HPDE6-E6E7 (cell line): ENCODE measurements around the gene SRRM3.
"Not testable (repeated sequence)": the region's sequence is repeated elsewhere in the genome, so short reads cannot be mapped to it uniquely, and the experiment has no call there.

ENCODE experiments used
- DNase-seq: peaks from one replicate; pipeline ENCODE4 v3.0.0; 2011; ENCODE audit warnings: missing footprints; ENCODE audit errors: extremely low spot score

SRRM3 gene

DNA sequence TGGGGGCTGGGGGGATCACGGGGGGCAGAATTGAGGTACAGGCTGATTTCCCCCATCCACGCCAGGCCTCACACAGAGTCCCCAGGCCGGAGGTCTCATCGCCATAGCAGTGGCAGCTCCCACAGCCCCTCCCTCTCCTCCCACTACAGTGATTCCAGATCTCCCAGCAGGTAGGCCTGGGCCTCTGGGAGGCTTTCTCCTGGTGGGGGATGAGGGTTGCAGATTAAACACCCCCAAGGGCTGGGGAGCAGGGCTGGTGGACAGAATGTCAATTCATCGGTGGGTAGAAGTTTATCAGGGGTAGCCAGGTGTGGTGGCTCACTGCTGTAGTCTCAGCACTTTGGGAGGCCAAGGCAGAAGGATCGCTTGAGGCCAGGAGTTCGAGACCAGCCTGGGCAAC is 63.6 kb downstream of the SRRM3 start:
- no peak for DNase-seq

DNA sequence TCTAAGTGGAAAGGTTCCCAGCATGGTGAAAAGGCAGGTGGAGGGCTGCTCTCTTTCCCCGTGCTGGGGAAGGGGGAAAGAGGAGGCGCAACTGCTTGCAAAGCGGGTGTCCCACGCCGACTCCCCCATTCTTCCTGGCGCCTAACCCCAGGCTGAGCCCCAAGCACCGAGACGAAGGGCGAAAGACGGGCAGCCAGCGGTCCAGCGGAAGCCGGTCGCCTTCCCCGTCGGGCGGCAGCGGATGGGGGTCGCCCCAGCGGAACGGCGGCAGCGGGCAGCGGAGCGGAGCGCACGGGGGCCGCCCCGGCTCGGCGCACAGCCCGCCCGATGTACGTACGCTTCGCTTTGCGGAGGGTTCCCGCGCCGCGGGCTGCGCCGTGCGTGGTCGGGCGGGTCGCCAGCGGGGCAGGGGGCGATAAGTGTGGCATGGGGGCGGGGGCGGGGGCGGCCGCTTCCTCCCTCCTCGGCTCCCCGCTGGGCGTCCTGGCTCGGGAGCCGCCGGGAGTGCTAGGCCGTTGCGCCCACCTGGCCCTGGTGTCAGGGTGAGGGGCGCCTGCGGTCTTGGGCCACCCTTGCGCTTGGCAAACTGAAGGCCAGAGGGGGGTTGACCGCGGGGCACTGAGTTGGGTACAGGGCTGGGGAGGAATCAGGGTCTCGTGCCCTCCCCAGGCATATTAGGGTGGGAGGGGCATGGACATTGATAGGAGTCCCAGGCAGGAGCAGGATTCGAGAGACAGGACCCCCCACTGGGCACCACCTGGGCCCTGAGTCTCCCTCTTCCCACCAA is 65.6 kb downstream of the SRRM3 start:
- DNase-seq, result no peak

DNA sequence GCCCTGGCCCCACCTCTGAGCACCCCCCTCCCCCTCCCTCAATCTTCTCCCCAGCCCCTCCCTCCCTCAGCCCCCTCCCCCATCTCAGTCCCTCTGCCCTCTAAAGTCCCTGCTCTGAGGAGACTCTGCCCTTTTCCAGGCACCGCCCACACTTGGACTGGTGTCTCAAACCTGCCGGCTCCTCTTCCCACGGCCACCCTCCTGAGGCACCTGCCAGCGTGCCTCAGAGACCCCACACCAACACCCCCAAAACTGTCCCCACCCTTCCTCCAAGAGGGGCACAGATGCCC is 66.1 kb downstream of the SRRM3 start:
- DNase-seq, result no peak

DNA sequence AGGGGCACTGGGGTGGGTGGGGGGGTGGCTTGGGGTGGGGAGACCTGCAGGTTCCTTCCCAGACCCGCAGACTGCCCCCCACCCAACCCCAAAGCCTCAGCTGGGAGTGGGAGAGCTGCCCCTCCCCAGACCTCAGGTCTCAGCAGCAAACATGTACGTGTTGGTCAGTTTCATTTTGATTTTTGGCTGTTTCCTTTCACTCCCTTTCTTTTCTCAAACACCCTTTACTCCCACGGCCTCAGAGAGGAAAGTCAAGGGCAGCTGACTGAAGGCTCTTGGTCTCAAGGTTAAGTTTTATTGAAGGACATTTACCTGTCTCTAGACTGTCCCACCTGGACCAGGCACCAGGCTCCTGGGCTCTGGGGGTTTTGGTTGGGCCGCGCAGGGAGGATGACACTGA is 66.7 kb downstream of the SRRM3 start:
- DNase-seq, result no peak

DNA sequence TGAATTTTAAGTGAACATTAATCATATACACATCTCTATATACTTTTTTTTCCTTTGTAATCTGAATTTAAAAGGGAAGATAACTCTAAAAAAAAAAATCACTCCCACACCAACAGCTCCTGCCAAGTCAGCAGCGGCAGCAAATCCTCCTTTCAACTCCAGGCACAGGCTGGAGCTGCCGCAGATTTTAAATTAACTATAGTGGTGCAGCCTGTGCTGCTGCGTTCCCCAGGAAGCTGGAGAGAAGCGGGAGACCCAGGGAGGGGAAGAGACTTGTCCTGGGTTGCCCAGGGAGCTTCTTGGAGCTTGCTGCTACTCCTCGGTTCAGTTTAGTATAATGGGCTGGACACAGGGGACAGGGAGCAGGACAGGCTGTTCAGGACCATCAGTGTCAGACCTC is 68.2 kb downstream of the SRRM3 start:
- DNase-seq, result no peak

DNA sequence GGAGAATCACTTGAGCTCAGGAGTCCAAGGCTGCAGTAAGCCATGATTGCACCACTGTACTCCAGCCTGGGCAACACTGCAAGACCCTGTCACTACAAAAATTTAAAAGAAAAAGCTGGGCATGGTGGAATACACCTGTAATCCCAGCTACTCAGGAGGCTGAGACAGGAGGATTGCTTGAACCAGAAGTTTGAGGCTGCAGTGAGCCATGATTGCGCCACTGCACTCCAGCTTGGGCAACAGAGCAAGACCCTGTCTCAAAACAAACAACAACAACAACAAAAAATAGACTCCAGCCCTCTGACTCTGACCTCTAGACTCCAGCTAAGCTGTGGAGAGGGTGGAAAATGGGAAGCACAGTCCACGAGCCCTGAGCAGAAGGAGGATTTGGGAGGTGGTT is 69.7 kb downstream of the SRRM3 start:
- not testable (repeated sequence) for DNase-seq

- no peak for DNase-seq
Measured at GRCh38 chr7:76272142-76272541, 70.4 kb downstream of the SRRM3 start.

DNA sequence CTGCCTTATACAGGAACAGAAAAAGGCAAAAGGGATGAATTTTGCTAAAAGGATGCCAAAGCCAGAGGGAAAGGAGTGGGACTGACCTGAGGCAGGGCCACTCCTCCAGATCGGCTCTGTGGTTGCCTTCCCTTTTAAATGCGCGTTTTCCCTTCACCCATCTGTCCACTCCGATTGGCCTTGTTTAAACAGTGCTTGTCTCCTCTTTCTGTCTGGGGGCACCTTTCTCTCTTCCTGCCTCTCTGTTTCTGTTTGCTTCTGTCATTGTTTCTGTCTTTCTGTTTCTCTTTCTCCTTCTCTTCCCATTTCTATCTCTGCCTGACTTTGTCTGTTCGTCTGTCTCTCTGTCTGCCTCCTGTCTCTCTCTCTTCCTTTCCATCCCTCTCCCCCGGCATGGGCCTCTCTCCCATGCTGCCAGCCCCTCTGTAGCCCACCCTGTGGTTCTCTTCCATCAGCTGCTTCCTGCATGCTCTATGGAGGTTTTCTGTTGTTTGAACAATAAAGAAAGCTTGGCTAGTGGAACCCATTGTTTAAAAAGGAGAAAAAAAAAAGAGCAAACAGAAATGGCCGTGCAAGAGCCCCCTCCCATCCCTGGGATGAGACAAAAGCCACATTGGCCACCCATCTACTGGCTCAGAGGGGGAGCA is 71.3 kb downstream of the SRRM3 start:
- DNase-seq, result no peak

- DNase-seq, result no peak
Measured at GRCh38 chr7:76273503-76273902, 71.8 kb downstream of the SRRM3 start.

- DNase-seq, result no peak
Measured at GRCh38 chr7:76278540-76278939, 76.8 kb downstream of the SRRM3 start.

DNA sequence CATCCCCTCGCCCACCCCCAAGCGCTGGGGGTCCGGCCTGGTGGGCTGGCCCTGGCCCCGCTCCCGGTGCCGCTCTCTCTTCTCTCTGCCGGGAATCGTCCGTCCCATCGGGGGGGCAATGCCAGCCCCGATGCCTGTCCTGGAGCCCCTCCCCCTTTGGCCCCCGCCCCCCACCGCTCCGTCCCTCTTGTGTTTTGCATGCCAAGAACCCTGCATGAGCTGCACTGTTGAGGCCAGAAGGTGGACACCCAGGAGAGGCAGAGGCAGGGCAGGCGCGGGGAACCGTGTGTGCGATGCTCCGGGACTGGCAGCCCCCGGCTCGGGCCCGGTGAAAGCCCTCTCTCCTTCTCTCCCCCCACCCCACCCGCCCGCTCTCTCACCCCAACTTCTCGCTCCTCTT is 78.7 kb downstream of the SRRM3 start:
- no peak for DNase-seq

- no peak for DNase-seq
Measured at GRCh38 chr7:76281006-76281705, 79.5 kb downstream of the SRRM3 start.

GRCh38 chr7:76281706-76282343 is 80.1 kb downstream of the SRRM3 start:
- no peak for DNase-seq

GRCh38 chr7:76282344-76283253 is 80.9 kb downstream of the SRRM3 start:
- no peak for DNase-seq

GRCh38 chr7:76283254-76284159 is 81.8 kb downstream of the SRRM3 start:
- no peak for DNase-seq

DNA sequence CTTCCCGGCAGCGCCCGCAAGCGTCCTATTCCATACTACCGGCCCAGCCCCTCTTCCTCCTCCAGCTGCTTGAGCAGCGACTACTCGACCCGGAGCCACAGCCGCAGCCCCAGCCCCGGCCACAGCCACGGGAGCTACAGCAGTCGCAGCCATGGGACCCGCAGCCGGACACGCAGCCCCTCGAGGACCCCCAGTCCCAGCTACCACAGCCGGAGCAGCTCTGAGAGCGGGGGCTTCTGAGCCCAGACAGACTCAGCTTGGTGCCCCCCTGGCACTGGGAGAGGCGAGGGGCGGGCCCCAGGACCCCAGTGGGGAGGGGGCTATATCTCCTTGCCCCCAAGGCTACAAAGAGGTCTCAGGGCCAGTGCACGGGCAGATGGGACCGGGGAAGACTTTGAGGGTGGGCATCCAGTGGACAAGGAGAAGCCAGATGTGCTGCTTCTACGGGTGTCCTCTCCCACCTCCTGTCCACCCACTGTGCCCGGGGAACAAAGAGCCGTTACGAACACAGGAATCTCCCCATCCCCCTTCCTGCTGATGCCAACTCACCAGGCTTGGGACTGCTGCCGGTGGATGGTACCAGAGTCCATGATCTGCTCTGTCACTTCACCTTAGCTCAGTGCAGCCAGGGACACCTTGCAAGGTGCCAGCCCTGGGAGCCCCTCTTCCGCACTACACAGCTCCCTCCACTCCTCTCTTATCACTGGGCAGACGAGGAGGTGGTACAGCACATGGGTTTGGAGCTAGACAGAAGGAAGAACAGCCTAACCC is 84.1 kb downstream of the SRRM3 start:
- no peak for DNase-seq

DNA sequence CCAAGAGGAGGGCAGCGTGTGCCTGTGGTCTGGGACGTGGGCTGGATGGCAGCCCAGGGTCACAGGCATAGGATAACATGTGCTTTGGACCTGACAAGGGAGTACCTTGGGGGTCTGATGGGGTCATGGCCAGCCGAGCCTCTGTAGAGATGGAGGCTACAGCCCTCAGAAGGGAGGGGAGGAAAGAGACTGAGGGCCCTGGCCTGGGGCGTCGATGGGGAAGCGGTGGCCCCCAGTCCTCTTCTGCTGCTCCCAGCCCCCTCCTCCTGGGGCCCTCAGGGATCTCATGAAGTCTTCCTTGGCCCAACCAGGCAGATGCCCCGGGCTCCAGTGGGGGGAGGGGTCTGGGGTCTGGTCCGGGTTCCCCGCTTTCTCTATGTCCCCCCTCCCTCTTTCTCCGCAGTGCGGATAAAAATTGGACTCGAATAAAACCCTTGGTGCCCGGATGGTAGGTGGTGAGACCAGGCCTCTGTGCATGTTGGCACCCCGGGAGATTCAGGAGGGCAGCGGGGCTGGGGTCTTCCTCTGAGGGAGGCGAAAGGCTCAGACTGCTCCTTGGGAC is 85.2 kb downstream of the SRRM3 start:
- no peak for DNase-seq

DNA sequence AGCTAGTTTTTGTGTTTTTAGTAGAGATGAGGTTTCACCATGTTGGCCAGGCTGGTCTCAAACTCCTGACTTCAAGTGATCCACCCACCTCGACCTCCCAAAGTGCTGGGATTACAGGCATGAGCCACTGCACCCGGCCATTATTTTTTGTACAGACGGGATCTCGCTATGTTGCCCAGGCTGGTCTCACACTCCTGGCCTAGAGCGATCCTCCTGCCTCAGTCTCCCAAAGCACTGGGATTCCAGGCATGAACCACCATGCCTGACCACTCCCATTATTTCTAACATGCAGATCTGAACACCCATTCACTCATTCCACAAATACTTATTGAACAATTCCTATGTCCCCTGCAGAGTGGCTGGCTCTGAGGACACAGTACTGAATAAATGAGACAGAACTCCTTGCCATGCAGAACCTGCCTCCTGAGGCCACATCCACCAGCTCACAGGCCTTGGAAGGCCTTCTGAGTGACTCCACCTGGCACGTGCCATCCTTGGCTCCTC is 89.2 kb downstream of the SRRM3 start:
- not testable (repeated sequence) for DNase-seq
